HG03469 (cell line): Measurements from ENCODE around the gene TMEM238.
"Not testable (repeated sequence)": the region's sequence is repeated elsewhere in the genome, so short reads cannot be mapped to it uniquely, and the experiment has no call there.

ENCODE experiments used
- ATAC-seq: cut with Tn5 transposase; IDR thresholded peaks from one replicate; pipeline ENCODE4 v1.9.1; 2021; ENCODE audit warnings: mild to moderate bottlenecking, moderate library complexity, moderate number of reproducible peaks; ENCODE audit not compliant: unreplicated experiment

Gene TMEM238

GRCh38 chr19:55384131-55384919 is at the start of gene TMEM238:
TMEM238 (minus strand) TSS chr19:55384292; CDS start chr19:55384259, 33 bp downstream.
- ATAC-seq, result no peak

- no peak for ATAC-seq
These were observed 49.2 kb upstream of the TMEM238 start for GRCh38 chr19:55433292-55433691.

- ATAC-seq, result no peak
These were observed 48.3 kb upstream of the TMEM238 start for GRCh38 chr19:55432241-55432959.

- no peak for ATAC-seq
These were observed 47.1 kb upstream of the TMEM238 start for GRCh38 chr19:55431183-55431582.

GRCh38 chr19:55426042-55426441 is 42.0 kb upstream of the TMEM238 start:
- no peak for ATAC-seq

GRCh38 chr19:55424518-55424917 is 40.4 kb upstream of the TMEM238 start:
- ATAC-seq, result no peak

- ATAC-seq, result no peak
These were observed 39.3 kb upstream of the TMEM238 start for GRCh38 chr19:55423225-55424005.

GRCh38 chr19:55421281-55421680 is 37.2 kb upstream of the TMEM238 start:
- ATAC-seq, result not testable (repeated sequence)

- ATAC-seq, result no peak
These were observed 35.6 kb upstream of the TMEM238 start for GRCh38 chr19:55419624-55420236.

GRCh38 chr19:55419103-55419502 is 35.0 kb upstream of the TMEM238 start:
- no peak for ATAC-seq

- ATAC-seq, result no peak
These were observed 34.1 kb upstream of the TMEM238 start for GRCh38 chr19:55418185-55418584.

GRCh38 chr19:55410168-55410567 is 26.1 kb upstream of the TMEM238 start:
- ATAC-seq, result no peak

GRCh38 chr19:55409179-55409578 is 25.1 kb upstream of the TMEM238 start:
- ATAC-seq, result not testable (repeated sequence)

- ATAC-seq, result no peak
These were observed 24.4 kb upstream of the TMEM238 start for GRCh38 chr19:55408533-55408872.

- peak; percentile 66 for ATAC-seq
These were observed 23.9 kb upstream of the TMEM238 start for GRCh38 chr19:55407800-55408532.

GRCh38 chr19:55407550-55407799 is 23.4 kb upstream of the TMEM238 start, which contains the start of gene UBE2S:
UBE2S (minus strand) TSS chr19:55407788; CDS start chr19:55407589, 199 bp downstream.
- peak; percentile 4 for ATAC-seq

GRCh38 chr19:55406826-55407549 is 22.9 kb upstream of the TMEM238 start:
- ATAC-seq, result no peak

- ATAC-seq, result no peak
These were observed 22.2 kb upstream of the TMEM238 start for GRCh38 chr19:55406091-55406825.

- no peak for ATAC-seq
These were observed 21.5 kb upstream of the TMEM238 start for GRCh38 chr19:55405638-55406037.
